Islet precursor cell (in vitro differentiated cells): ENCODE results near the gene DPH3.

ENCODE experiments used
- DNase-seq: peaks from one replicate; pipeline ENCODE4 v3.0.0-alpha.2; 2018

DPH3 gene

DNA sequence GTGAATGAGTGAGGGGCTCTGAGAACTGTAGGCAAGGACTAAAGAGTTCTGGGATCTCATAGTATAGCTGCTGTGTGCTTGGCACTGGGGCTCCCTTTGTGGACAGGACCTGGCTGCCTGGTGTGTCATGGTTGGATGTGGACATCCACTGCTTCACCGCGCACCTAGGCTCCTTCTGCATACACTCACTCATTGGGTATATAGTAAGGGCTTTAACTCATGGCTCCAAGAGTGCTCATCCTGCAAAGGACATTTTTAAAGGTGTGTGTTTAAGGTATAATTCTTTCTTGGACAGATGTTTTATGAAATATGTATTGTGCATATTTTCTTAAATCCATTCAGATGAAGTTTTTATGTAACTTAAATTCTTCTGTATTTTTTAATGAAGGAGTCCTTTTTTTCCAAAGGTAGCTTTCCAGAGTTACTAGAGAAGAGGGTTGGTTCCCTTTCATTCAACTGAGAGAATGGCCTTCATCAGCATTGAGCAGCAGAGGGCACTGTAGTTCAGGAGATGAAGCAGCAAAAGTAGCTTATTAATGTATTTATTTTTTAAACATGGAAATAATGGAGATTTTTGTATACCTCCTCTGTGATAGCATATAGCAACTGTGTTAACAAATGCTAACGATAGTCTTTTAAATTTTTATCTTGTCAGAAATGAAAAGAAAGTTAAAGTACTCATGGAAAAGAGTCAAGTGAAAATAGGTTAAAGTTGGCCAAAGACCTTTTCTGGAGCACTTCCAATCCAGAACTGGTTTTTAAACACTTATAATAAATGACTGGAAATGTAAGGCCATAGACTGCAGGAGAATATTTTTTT, 25.5 kb upstream of the DPH3 start:
- no peak for DNase-seq

GRCh38 chr3:16289144-16289889, 24.6 kb upstream of the DPH3 start:
- DNase-seq = no peak

GRCh38 chr3:16288664-16289063, 23.9 kb upstream of the DPH3 start:
- DNase-seq = no peak

DNA sequence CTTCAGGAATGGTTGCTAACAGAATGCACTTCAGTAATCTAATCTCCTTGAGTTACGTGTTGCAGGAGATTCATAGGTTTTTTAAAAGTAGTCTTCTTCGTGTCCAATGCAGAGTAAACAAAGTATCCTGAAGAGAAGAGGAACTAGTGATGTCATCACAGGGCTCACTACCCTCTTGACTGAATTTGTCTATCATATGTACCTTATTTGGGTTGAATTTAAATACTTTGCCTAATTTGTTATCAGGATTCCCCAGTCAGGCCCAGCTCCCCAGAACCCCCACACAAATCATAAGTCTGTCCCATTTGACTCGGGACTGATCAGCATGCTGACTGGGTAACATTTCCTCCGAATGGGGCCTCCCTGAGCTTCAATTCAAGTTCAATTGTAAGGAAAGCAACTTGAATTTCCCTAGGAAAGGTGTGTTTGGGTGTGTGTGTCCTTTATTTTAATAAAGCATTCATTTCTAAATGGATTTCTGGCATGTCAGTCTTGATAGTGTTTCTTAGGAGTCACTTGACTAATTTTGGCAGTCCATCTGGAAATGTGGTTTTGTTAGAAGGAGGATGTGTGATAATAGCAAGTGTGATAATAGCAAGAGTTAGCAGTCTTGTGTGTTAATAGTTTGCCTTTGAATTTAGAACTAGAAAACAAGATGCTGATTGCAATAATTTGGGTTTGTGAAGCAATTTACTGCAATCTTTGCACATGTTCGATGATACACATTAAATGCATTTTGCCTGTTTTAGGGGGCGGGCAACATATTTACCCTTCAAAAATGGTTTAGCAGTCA, 22.2 kb upstream of the DPH3 start:
- DNase-seq = no peak

GRCh38 chr3:16286161-16286560, 21.4 kb upstream of the DPH3 start:
- DNase-seq = no peak

DNA sequence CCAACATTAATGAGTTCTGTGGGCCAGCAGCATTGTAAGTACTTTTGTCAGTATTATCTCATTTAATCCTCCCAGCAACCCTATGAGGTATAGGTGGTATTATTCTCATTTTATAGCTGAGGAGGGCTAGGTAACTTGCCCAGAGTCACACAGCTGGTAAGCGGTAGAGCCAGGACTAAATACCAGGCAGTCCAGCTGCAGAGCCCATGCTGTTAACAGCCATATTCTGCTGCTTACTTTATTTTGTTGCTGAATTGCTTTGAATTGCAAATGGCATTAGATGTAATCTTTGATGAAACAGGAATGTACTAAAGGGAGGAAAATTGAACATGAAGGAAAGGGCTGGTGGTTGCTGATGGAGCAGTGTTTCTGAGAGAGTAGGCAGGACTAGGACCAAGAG, 19.9 kb upstream of the DPH3 start:
- DNase-seq = no peak

DNA sequence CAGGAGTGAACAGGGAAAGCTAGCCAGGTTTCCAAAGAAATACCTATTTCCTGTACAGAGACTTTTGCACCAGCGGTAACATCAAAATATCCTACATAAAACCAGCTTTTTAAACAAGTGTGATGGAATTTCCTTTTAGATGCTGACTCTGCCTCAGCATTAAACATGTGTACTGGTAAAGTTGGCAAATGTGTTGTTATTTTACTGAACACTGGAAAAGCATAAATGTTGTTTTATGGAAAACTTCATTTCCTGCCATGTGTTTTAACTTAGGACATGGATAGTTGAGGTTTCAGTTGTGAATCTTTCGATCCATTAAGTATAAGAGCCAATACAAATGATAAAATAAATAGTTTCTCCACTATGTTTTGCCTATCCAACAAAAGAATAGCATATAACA, 15.9 kb upstream of the DPH3 start:
- DNase-seq = no peak

DNA sequence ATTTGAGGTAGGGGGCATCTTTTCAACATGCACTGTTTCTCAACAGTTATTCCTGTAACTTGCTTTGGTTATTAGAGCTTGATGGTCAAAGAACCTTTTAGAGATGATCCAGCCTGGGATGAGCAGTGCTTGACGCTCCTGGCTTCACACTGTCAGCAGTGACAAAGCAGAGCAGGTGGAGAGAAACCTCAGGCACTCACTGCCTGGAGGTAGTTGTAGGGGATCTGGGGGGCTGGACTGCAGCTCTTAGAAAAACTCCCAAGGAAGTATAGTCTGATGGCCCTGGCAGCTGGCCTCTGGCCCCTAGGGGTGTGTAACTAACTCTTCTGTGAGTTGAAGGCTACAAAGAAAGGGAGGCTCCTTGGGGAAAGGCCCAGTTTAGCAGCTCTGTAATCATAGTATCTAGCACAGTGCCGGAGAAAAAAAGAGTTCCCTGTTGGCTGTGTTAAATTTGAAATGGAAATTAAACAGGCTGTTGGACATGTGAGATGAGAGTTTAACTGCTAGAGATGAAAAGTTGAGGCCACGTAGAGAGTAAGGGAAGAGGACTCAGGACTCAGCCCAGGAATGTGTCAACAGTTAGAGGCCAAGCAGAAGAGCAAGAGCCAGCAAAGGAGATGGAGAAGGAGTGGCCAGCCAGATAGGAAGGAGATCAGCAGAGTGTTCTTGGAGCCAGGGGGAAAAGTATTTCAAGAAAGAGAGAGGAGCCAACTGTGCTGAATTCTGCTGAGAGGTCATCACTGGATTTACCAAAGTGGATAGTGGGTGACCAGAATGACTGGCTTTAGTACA, 14.5 kb upstream of the DPH3 start:
- DNase-seq = no peak

DNA sequence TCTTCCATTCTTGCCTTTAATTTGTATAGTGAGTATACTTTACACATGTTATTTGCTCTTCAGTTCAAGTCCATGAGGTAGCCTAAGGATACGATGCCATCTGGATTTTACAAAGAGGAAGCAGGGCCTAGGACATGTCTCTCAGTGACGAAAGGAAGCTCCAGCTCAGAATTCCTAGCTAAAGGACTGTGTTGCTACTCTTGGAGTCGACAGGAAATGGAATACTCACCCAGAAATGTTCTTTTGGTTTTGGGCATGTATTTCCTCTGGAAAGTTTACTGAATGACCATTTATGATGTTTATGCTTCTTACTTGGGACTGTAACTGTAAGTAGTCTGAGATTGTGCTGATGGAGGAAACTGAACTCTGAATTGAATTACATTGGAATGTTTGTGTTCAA, 12.7 kb upstream of the DPH3 start:
- DNase-seq = no peak

GRCh38 chr3:16273867-16274266, 9.1 kb upstream of the DPH3 start:
- DNase-seq = no peak

DNA sequence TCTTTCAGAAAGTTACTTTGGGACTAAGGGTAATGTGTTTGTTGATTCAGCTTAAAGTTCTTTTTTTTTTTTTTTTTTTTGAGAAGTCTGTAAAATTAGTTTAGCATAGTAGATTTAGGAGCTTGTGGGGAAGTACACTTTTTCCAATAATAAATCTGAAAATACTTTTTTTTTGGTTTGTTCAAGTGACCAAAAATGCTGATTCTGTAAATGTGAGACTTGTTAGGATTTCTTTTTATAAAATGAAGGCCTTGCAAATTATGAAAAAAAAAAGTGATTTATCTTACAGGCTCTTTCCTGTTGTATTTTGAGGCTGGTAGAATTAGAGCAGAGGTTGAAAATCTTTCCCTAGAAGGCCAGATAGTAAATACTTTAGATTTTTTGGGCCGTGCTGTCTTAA, 7.8 kb upstream of the DPH3 start:
- DNase-seq = no peak

GRCh38 chr3:16270855-16271254, 6.1 kb upstream of the DPH3 start:
- DNase-seq = no peak

DNA sequence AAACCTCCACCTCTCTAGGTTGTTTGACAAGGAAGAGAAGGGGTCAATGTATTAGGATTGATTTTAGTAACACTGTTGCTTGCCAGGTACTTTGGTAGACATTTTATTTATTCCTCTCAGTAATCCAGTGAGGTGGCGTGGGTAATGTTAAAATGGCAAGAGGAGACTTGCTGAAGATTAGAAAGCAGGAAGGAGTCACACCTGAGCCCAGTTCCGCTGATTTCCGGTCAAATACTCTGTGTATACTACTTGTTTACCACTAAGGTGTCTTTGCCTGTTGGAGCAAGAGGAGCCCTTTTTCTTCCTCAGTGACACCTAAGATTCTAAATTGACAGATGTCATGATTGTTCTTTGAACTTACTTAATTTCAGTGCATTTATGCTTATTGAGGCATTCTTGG, 2.0 kb upstream of the DPH3 start:
- peak; percentile 35 for DNase-seq

- no peak for DNase-seq
Observed at GRCh38 chr3:16265455-16265786, 678 bp upstream of the DPH3 start.

- no peak for DNase-seq
Observed at GRCh38 chr3:16264174-16264707, 502 bp downstream of the DPH3 start.

- DNase-seq = no peak
Observed at GRCh38 chr3:16262174-16262573, 2.6 kb downstream of the DPH3 start.

GRCh38 chr3:16260046-16260445, 4.7 kb downstream of the DPH3 start:
- no peak for DNase-seq

- no peak for DNase-seq
Observed at GRCh38 chr3:16258866-16259265, 5.9 kb downstream of the DPH3 start.

GRCh38 chr3:16258177-16258576, 6.6 kb downstream of the DPH3 start:
- no peak for DNase-seq

DNA sequence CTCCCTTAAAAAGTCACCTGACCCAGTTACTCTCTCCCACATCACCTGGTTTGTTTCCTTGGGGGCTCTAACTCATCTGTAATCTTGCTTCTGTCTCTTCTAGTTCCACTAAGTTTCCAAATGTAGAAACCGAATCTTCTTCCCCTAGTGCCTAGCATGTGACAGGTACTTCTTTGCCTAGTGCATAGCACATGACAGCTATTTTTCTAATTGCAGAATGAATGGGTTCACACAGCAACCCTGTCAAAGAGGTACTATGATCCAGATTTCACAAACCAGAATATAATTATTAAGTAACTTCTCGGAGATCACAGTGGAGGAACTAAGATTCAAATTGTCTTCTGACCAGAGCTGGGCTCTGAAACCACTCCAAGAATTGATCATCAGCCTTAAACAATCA, 7.4 kb downstream of the DPH3 start:
- DNase-seq = no peak

- DNase-seq = no peak
Observed at GRCh38 chr3:16255726-16256125, 9.0 kb downstream of the DPH3 start.

GRCh38 chr3:16255326-16255725, 9.4 kb downstream of the DPH3 start:
- no peak for DNase-seq

- no peak for DNase-seq
Observed at GRCh38 chr3:16254916-16255315, 9.8 kb downstream of the DPH3 start.
